HUDEP-2 (cell line): ENCODE results near the gene HRH3.

Experiments
- DNase-seq, 76 experiments: peaks; one replicate each; lab custom pipeline; 2025; ENCODE audit not compliant: unreplicated experiment in 76 of 76; lab: John Stamatoyannopoulos, UW

Gene HRH3

GRCh38 chr20:62217913-62218773, 1.9 kb downstream of the HRH3 start:
- DNase-seq: no peak

GRCh38 chr20:62216636-62217566, 3.2 kb downstream of the HRH3 start:
- DNase-seq: no peak

GRCh38 chr20:62215991-62216635, 4.0 kb downstream of the HRH3 start:
- DNase-seq: no peak

GRCh38 chr20:62215020-62215990, 4.8 kb downstream of the HRH3 start:
- DNase-seq: no peak

GRCh38 chr20:62214067-62214466, 6.0 kb downstream of the HRH3 start:
- DNase-seq: no peak

- DNase-seq: no peak
These were observed 7.8 kb downstream of the HRH3 start for GRCh38 chr20:62212299-62212698.

GRCh38 chr20:62211769-62212288, 8.2 kb downstream of the HRH3 start:
- DNase-seq: no peak

GRCh38 chr20:62211216-62211615, 8.9 kb downstream of the HRH3 start:
- no peak for DNase-seq

- no peak for DNase-seq
These were observed 9.6 kb downstream of the HRH3 start for GRCh38 chr20:62210496-62210855.

- DNase-seq: no peak
These were observed 10.1 kb downstream of the HRH3 start for GRCh38 chr20:62209850-62210495.

- DNase-seq: no peak
These were observed 11.0 kb downstream of the HRH3 start for GRCh38 chr20:62208795-62209755.

GRCh38 chr20:62208061-62208794, 11.8 kb downstream of the HRH3 start:
- no peak for DNase-seq

GRCh38 chr20:62206388-62206775, 13.7 kb downstream of the HRH3 start:
- no peak for DNase-seq

- DNase-seq: no peak
These were observed 14.3 kb downstream of the HRH3 start for GRCh38 chr20:62205618-62206387.

- no peak for DNase-seq
These were observed 16.6 kb downstream of the HRH3 start for GRCh38 chr20:62203378-62204030.

GRCh38 chr20:62202676-62203377, 17.3 kb downstream of the HRH3 start:
- DNase-seq: no peak
